Epithelial cell of esophagus (primary cell): ENCODE results near the gene NAP1L1.
A peak's percentile ranks its signal among the peaks of the same experiment; 100 is the strongest.

ENCODE experiments used
- DNase-seq: peaks from one replicate; pipeline ENCODE4 v3.0.0; 2010; ENCODE audit warnings: low read depth
- H3K4me3 ChIP-seq: 2 replicates; pipeline ENCODE4 v1.5.1; 2011; ENCODE audit warnings: mild to moderate bottlenecking, low read length, control low read depth
- TF ChIP-seq, protein P1 (sequence below): IDR thresholded peaks from 2 replicates; pipeline ENCODE4 v1.5.1; 2011; ENCODE audit warnings: low read depth, mild to moderate bottlenecking, low read length, control low read depth, inconsistent platforms; ENCODE audit not compliant: insufficient read depth; ENCODE audit errors: missing control alignments

Gene NAP1L1

DNA sequence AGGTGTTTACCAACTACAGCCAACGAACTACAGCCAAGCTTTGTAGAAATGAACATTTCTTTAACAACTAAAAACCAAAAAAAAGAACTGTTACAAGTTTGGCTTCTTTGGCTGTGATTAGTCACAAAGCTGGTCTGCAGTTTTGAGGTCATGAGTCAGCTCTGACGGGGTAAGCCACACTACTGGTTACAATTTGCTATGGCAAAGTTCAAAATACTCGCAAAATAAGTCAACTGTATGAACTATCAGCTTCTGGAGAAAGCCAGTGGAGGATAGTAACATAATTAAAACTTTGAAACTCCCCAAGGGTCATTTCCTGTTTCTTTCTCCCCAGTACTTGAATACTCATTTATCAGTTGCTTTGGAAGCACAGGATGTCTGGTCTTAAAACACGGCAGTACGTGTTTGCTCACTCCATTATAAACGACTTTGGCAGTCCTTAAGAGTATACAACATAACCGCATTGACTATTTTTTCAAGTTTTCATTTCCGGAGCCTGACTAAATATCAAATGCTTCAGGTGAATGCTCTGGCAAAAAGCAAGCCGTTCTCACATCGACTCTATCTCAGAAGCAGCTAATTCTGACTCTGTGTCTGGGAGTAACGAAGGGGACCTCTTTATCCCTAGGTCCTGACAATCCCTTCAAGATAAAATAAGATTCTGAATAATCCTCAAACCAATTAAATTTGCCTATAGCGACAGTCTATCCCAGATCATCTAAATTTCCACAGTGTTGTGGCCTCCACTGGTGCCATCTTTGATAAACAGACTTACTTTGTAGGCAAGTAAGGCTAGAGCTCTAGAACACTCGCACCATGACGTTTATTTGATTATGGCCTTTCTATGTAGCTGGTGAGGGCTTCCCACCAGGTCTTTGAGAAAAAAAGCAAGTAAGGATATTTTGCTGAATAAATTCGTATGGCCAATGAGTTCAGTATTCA, 63.5 kb downstream of the NAP1L1 start:
- no peak overlapping the region for H3K4me3 ChIP-seq
- TF ChIP-seq, protein P1, sequence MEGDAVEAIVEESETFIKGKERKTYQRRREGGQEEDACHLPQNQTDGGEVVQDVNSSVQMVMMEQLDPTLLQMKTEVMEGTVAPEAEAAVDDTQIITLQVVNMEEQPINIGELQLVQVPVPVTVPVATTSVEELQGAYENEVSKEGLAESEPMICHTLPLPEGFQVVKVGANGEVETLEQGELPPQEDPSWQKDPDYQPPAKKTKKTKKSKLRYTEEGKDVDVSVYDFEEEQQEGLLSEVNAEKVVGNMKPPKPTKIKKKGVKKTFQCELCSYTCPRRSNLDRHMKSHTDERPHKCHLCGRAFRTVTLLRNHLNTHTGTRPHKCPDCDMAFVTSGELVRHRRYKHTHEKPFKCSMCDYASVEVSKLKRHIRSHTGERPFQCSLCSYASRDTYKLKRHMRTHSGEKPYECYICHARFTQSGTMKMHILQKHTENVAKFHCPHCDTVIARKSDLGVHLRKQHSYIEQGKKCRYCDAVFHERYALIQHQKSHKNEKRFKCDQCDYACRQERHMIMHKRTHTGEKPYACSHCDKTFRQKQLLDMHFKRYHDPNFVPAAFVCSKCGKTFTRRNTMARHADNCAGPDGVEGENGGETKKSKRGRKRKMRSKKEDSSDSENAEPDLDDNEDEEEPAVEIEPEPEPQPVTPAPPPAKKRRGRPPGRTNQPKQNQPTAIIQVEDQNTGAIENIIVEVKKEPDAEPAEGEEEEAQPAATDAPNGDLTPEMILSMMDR = no peak
- DNase-seq = peak; percentile 92

DNA sequence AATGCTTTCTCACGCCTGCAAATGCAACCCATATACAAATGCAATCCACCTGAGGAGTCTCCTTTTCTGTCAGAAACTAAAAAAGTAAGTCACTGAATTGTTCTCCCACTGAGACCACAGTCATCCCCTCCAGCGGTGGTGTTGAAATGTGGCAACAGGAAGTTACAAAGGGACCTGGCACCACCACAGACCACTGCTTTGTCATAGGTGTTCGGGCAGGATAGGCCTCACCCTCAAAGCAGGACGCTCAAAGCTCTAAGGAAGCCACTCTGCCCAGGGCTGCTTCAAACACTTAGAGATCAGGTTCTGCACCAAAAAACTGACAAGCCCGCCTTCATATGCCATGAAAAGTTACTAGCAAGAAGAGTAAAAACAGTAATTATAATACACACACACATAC, 64.2 kb downstream of the NAP1L1 start:
- H3K4me3 ChIP-seq = no peak overlapping the region
- TF ChIP-seq, protein P1 = no peak
- DNase-seq = peak; percentile 84

DNA sequence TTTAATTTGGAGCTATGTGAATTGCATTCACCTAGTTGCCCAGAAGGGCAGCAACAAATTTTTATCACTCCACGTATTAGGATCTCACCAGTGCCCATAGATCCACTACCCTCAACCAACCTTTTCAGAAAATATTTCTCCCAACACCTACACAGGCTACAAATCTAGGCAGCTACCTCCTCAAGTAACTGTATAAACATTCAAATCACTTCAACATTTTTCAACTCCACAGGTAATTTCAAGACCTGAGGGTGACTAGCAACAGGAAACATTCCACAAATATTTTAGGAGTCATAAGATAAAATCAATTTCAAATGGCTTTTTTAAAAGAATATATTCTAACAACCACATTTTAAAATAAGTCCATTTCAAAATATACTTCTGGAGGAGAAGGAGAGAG, 65.8 kb downstream of the NAP1L1 start:
- TF ChIP-seq, protein P1 = no peak
- DNase-seq = no peak
- H3K4me3 ChIP-seq = no peak overlapping the region

DNA sequence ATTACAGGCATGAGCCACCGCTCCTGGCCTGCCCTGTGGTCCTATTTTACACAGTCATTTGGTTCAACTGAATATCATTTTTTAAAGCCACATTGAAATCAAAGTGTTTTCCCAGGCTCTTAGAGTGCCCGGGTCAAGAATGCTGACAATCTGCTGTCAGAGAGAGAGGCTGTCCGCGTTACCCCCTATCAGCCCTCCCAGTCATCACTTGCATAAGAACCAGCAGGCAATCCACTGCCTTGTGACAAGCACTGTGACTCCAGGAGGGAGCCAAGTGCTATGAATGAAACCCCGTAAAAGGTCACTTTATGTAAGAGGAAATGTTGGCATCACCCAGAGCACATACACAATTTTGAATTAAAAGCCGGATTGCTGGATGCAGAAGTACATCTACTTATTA, 66.4 kb downstream of the NAP1L1 start:
- no peak overlapping the region for H3K4me3 ChIP-seq
- DNase-seq = no peak
- TF ChIP-seq, protein P1 = no peak

DNA sequence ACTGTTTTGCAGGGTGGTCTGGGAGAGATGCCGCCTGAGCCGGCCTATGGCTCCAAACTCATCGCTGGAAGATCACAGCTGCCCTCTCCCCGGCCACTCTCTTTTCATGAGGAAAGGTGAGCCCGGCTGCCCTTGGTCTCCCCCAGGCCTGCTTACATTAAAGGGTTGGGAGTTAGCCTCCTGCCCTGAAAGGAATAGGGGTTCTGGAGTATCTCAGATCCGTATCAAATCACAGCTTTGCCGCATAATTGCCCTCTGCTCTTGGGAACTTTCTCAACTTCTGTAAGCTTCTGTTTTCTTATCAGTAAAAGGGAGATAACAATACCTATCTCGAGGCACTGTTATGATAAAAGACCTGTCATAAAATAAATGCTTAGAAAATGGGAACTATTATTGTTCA, 70.5 kb downstream of the NAP1L1 start:
- TF ChIP-seq, protein P1 = no peak
- DNase-seq = no peak
- H3K4me3 ChIP-seq = no peak overlapping the region

DNA sequence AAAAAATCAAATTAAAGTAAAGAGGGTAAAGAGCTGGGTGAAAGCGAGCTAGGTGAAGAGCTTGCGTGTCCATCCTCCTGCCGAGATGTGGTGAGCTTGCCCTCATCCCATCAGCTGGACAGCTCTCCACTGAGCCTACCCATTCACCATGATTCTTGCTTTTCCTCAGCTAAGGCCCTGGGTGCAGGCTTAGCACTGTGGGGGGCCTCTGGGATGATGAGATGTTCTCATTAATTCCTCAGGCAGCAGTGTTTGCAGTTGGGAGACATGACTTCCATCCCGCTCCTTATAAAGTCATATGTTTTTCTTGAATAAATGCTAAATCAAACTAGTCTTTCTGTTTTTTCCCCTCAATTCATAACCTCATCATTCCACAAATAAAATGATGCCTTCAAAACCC, 70.9 kb downstream of the NAP1L1 start:
- H3K4me3 ChIP-seq = no peak overlapping the region
- TF ChIP-seq, protein P1 = no peak

DNA sequence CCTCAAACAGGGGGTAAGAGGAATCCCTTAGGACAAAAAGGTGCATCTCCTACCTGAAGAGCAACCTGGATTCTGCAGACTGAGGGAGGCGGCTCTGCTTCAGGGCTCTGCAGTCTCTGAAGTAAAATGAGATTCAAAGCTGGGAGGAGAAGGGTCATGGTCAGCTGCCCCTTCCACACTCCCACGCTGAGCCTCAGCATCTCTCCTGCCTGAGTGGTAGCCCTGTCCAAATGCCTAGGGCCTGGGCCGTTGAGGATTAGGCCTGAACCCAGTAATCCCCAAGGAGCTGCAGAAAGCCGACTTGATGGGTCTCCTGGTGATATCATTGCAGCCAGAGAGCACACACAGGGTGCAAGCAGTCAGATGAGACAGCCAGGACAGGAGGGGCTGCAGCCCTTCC, 71.8 kb downstream of the NAP1L1 start:
- TF ChIP-seq, protein P1 = no peak
- H3K4me3 ChIP-seq = no peak overlapping the region
- no peak for DNase-seq

More for the DNA sequence above, 70.9 kb downstream of the NAP1L1 start:
- DNase-seq = no peak
